HepG2 (cell line): ENCODE results near the gene ELMOD3. TPM values are rescaled to one million over a fixed set of nuclear protein-coding genes. Genes with fewer than 3 reads are reported as not detected.

Experiments used
- ATAC-seq: fragments of 200-7000 bp; cut with Tn5 transposase; 3 replicates; pipeline ENCODE4 v1.9.1; 2020; ENCODE audit warnings: mild to moderate bottlenecking, moderate library complexity
- BruUV-seq: library from RNA; stranded (reverse); fragments of 400-500 nt; replicated peaks from 2 replicates; lab custom pipeline; 2021; lab: Mats Ljungman, UMichigan
- CTCF ChIA-PET: fragments of 300-600 bp; formaldehyde crosslinking; extraction: SDS; loops from one replicate; lab custom pipeline; 2021; ENCODE audit warnings: low total read pairs, inconsistent platforms, low intra/inter-chr PET ratio; lab: Yijun Ruan, JAX
- POLR2A ChIA-PET: fragments of 350-600 bp; sonication (Branson Sonifier 250); formaldehyde crosslinking; loops from one replicate; lab custom pipeline; 2020; ENCODE audit warnings: antibody characterized with exemption, inconsistent platforms; lab: Yijun Ruan, JAX
- DNase-seq: peaks from one replicate; pipeline ENCODE4 v3.0.0-alpha.2; 2015; ENCODE audit warnings: low spot score
- FAIRE-seq: peaks from 3 replicates; lab custom pipeline; 2011; peaks lifted over from hg19 to GRCh38; lab: Jason Lieb, UNC
- H2AFZ ChIP-seq: one replicate; pipeline ENCODE4 v1.6.1; 2011; ENCODE audit warnings: low read length, inconsistent platforms
- H3K27ac ChIP-seq: fragments of 300-600 bp; 3 replicates; pipeline ENCODE4 v1.8.0; 2011; ENCODE audit warnings: mixed run types, mild to moderate bottlenecking, mixed read lengths, low read length, inconsistent platforms; ENCODE audit not compliant: insufficient read depth; ENCODE audit errors: extremely low read length
- H3K27me3 ChIP-seq, 2 experiments: fragments of 200-600 bp in 1 of 2; 2 replicates in 1 of 2; 3 replicates in 1 of 2; pipeline versions ENCODE4 v1.6.0 to v1.8.0; 2011; ENCODE audit warnings: low read length in 2 of 2, mild to moderate bottlenecking in 2 of 2, moderate library complexity in 2 of 2, inconsistent platforms in 1 of 2; ENCODE audit not compliant: insufficient read depth in 2 of 2, control insufficient read depth in 1 of 2
- H3K36me3 ChIP-seq, 2 experiments: fragments of 200-600 bp in 1 of 2; replicated peaks in 1 of 2; 2 replicates in 1 of 2; 3 replicates in 1 of 2; pipeline versions ENCODE4 v1.5.1 to v1.8.0; 2011; ENCODE audit warnings: low read length in 2 of 2, inconsistent platforms in 1 of 2; ENCODE audit not compliant: insufficient read depth in 2 of 2, control insufficient read depth in 1 of 2
- H3K4me1 ChIP-seq: 2 replicates; pipeline ENCODE4 v1.5.1; 2012; ENCODE audit warnings: low read length, inconsistent platforms; ENCODE audit not compliant: insufficient read depth
- H3K4me2 ChIP-seq: 2 replicates; pipeline ENCODE4 v1.6.0; 2011; ENCODE audit warnings: low read depth, low read length, inconsistent platforms
- H3K4me3 ChIP-seq, 3 experiments: fragments of 200-600 bp in 1 of 3; sonication (generic), shearing (Covaris generic) in 1 of 3; replicated peaks in 1 of 3; 2 replicates each; pipeline ENCODE4 v1.5.1; 2011 to 2016; ENCODE audit warnings: low read length in 3 of 3, inconsistent platforms in 2 of 3, low read depth in 2 of 3, mild to moderate bottlenecking in 2 of 3, control low read depth in 1 of 3, mixed read lengths in 1 of 3; ENCODE audit not compliant: insufficient read depth in 1 of 3
- H3K79me2 ChIP-seq: one replicate; pipeline ENCODE4 v1.6.1; 2011; ENCODE audit warnings: low read length, inconsistent platforms; ENCODE audit not compliant: insufficient read depth
- H3K9ac ChIP-seq: 2 replicates; pipeline ENCODE4 v1.6.0; 2011; ENCODE audit warnings: mild to moderate bottlenecking, low read depth, low read length, inconsistent platforms; ENCODE audit not compliant: insufficient read depth
- H3K9me3 ChIP-seq: 2 replicates; pipeline ENCODE4 v1.5.1; 2012; ENCODE audit warnings: mild to moderate bottlenecking, low read length
- H4K20me1 ChIP-seq: 2 replicates; pipeline ENCODE4 v1.6.0; 2011; ENCODE audit warnings: inconsistent platforms, mild to moderate bottlenecking, low read length, moderate library complexity; ENCODE audit not compliant: insufficient read depth
- CHD4 ChIP-seq: fragments of 200-600 bp; sonication (generic); IDR thresholded peaks from 2 replicates; pipeline ENCODE4 v1.7.0; 2017; ENCODE audit warnings: mild to moderate bottlenecking, low read length, borderline replicate concordance
- HNRNPK ChIP-seq: fragments of 200-400 bp; formaldehyde crosslinking; IDR thresholded peaks from 2 replicates; pipeline ENCODE4 v1.6.1; 2018; ENCODE audit warnings: low read length, low read depth, moderate library complexity, mild to moderate bottlenecking; ENCODE audit not compliant: poor library complexity, severe bottlenecking
- HOXA7 ChIP-seq: sonication (generic); formaldehyde crosslinking; IDR thresholded peaks from 2 replicates; pipeline ENCODE4 v1.8.1; 2022; ENCODE audit warnings: mild to moderate bottlenecking, missing genetic modification reagents, moderate library complexity
- PCBP1 ChIP-seq: fragments of 200-400 bp; formaldehyde crosslinking; IDR thresholded peaks from 2 replicates; pipeline ENCODE4 v1.6.1; 2017; ENCODE audit warnings: mild to moderate bottlenecking, low read depth, low read length, borderline replicate concordance
- TMF1 ChIP-seq: sonication (generic); formaldehyde crosslinking; IDR thresholded peaks from 2 replicates; pipeline ENCODE4 v1.8.1; 2022; ENCODE audit warnings: low read depth, missing genetic modification reagents
- YEATS4 ChIP-seq: sonication (generic); formaldehyde crosslinking; IDR thresholded peaks from 2 replicates; pipeline ENCODE4 v1.4.0; 2020; ENCODE audit warnings: missing genetic modification reagents, borderline replicate concordance
- ZNF550 ChIP-seq: sonication (generic); formaldehyde crosslinking; IDR thresholded peaks from 2 replicates; pipeline ENCODE4 v1.4.0; 2020; ENCODE audit warnings: mild to moderate bottlenecking, missing genetic modification reagents, borderline replicate concordance
- ZNF839 ChIP-seq: sonication (generic); formaldehyde crosslinking; IDR thresholded peaks from 2 replicates; pipeline ENCODE4 v1.4.0; 2020; ENCODE audit warnings: missing genetic modification reagents, mild to moderate bottlenecking, borderline replicate concordance
- WGBS: methylation state at CpG from one replicate; pipeline ENCODE4 v1.1.6; 2017; ENCODE audit warnings: low lambda C conversion rate; 5-methylcytosine and 5-hydroxymethylcytosine counted together
- in situ Hi-C: cut with HindIII; loops from 2 replicates; pipeline ENCODE4 v1.10.0; 2017; ENCODE audit warnings: low pct_unique_long_range_greater_than_20kb; ENCODE audit not compliant: extremely low pct_ligation_motif_present
- intact Hi-C: fragments of 100-400 bp; cut with micrococcal nuclease; formaldehyde crosslinking; loops from one replicate; pipeline ENCODE4 v1.10.0; 2022; ENCODE audit not compliant: unreplicated experiment
- polyA plus RNA-seq, 8 experiments: library from polyadenylated mRNA; depleted of rRNA in 3 of 8; stranded (reverse) in 7 of 8; unstranded in 1 of 8; fragments of >200 nt; fragmentation: Illumina TruSeq in 4 of 8; extraction: Trizol in 4 of 8; gene quantifications; 2 replicates each; pipeline versions ENCODE4 v1.2.1 to v1.2.3, GENCODE V29; 2011 to 2016; ENCODE audit warnings: low read depth in 4 of 8, missing spikeins in 1 of 8, mixed read lengths in 1 of 8; ENCODE audit not compliant: insufficient read depth in 1 of 8
- total RNA-seq, 5 experiments: library from RNA; depleted of rRNA; stranded (reverse); fragments of >200 nt; fragmentation: Illumina TruSeq; extraction: Trizol; gene quantifications; 2 replicates each; pipeline ENCODE4 v1.2.3, GENCODE V29; 2016; ENCODE audit warnings: low read depth in 1 of 5
- TF ChIP-seq, protein P1 (sequence below): sonication (generic); formaldehyde crosslinking; IDR thresholded peaks from 2 replicates; pipeline ENCODE4 v1.4.0; 2020; ENCODE audit warnings: missing genetic modification reagents
- TF ChIP-seq, protein P2 (sequence below): sonication (generic); formaldehyde crosslinking; IDR thresholded peaks from 2 replicates; pipeline ENCODE4 v1.4.0; 2020; ENCODE audit warnings: mild to moderate bottlenecking, missing genetic modification reagents
- TF ChIP-seq, protein P3 (sequence below): sonication (generic); formaldehyde crosslinking; IDR thresholded peaks from 2 replicates; pipeline ENCODE4 v1.8.0; 2022; ENCODE audit warnings: missing genetic modification reagents, mild to moderate bottlenecking, moderate library complexity, borderline replicate concordance
- TF ChIP-seq, protein P4 (sequence below), 2 experiments: fragments of 450-650 bp in 1 of 2; sonication (generic) in 1 of 2; formaldehyde crosslinking; IDR thresholded peaks; 2 replicates each; pipeline versions ENCODE4 v1.5.0 to v1.8.0; 2020 to 2022; ENCODE audit warnings: mild to moderate bottlenecking in 1 of 2, missing genetic modification reagents in 1 of 2
- TF ChIP-seq, protein P5 (sequence below): IDR thresholded peaks from 2 replicates; pipeline ENCODE4 v1.6.1; 2012; ENCODE audit warnings: inconsistent platforms

The ELMOD3 gene
- total and polyA plus RNA-seq, 2 of the 13 experiments (the other 11 are each of a cell fraction or from before 2014, with no cell fraction given): 13.3 to 19.5 TPM

DNA sequence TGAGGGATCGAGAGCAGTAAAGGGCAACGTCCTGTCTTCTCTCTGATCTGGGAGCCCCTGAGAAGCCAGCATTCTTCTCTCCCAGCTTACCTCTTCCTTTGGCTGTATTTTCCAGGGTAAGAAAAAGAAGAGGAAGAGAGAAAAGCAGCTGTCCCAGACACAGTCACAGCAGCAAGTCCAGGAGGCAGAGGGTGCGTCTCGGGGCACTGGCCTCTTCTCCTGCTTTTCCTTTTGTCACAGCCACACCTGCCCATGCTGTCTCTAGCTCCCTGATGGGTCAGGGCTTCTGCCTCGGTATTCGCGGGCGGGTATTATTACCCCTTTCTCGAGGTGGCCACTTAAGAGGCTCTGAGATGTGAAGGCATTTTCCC, 47.1 kb upstream of the ELMOD3 start (continued):
- TF ChIP-seq, protein P1, sequence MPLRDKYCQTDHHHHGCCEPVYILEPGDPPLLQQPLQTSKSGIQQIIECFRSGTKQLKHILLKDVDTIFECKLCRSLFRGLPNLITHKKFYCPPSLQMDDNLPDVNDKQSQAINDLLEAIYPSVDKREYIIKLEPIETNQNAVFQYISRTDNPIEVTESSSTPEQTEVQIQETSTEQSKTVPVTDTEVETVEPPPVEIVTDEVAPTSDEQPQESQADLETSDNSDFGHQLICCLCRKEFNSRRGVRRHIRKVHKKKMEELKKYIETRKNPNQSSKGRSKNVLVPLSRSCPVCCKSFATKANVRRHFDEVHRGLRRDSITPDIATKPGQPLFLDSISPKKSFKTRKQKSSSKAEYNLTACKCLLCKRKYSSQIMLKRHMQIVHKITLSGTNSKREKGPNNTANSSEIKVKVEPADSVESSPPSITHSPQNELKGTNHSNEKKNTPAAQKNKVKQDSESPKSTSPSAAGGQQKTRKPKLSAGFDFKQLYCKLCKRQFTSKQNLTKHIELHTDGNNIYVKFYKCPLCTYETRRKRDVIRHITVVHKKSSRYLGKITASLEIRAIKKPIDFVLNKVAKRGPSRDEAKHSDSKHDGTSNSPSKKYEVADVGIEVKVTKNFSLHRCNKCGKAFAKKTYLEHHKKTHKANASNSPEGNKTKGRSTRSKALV (CRISPR knock-in tag): peak; percentile 11; the same call in 1 of the 2 replicates

DNA sequence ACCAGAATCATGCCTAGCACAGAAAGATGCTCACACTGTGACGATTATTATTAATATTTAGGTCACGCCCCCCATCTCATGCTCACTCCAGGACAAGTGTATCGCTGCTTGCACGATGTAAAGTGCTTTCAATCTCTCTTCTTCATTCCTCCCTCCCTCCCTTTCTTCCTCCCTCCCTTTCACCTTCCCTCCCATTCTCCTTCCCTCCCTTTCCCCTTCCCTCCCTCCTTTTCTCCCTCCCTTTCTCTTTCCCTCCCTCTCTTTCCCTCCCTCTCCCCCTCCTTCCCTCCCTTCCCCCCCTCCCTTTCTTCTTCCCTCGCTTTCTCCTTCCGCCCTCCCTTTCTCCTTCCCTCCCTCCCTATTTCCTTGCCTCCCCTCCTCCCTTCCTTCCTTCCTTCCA, 46.4 kb upstream of the ELMOD3 start:
- H3K4me1 ChIP-seq: peaks cover 82% of the 10 kb centered on the region
- in situ Hi-C loops (no loop called here), intact Hi-C loops (loop anchor here (2.0 to 10.0 kb wide), 2 partner anchors 17 to 383 kb away; no protein-coding TSS in a partner anchor)
- H3K27ac ChIP-seq: no peak overlapping the region
- H3K9ac ChIP-seq: 0 out of 2 replicates have a peak overlapping the region, but pooled peaks have one; percentile 76
- POLR2A ChIA-PET: interaction anchor here (1.0 to 3.0 kb wide), 9 partner anchors 11 to 362 kb away, joined by 3 to 33 read pairs (median 23); partner anchors contain the start of genes ELMOD3, MAT2A, RETSAT and RNF181
- no peaks in the 10 kb centered on the region for H3K79me2 ChIP-seq
- CTCF ChIA-PET: no interaction called here
- no peaks in the 10 kb centered on the region for H4K20me1 ChIP-seq
- H3K4me2 ChIP-seq: peak overlapping the region; percentile 96
- no peaks in the 10 kb centered on the region for H3K27me3 ChIP-seq
- H3K4me3 ChIP-seq: peak overlapping the region in 2 of 3 experiments; percentile 37 to 70; a peak in 2 of 6 replicates
- ATAC-seq (no peak), DNase-seq (no peak), FAIRE-seq (no peak)
- H2AFZ ChIP-seq: no peak overlapping the region
- no TSS peak for BruUV-seq
- H3K9me3 ChIP-seq: no peaks in the 10 kb centered on the region
- no peaks in the 10 kb centered on the region for H3K36me3 ChIP-seq
- 83% methylated on average over 6 of the region's 6 CpGs for WGBS
- TF ChIP-seq PCBP1: 0 out of 2 replicates have a peak, but pooled peaks have one; percentile 63
- TF ChIP-seq, protein P2, sequence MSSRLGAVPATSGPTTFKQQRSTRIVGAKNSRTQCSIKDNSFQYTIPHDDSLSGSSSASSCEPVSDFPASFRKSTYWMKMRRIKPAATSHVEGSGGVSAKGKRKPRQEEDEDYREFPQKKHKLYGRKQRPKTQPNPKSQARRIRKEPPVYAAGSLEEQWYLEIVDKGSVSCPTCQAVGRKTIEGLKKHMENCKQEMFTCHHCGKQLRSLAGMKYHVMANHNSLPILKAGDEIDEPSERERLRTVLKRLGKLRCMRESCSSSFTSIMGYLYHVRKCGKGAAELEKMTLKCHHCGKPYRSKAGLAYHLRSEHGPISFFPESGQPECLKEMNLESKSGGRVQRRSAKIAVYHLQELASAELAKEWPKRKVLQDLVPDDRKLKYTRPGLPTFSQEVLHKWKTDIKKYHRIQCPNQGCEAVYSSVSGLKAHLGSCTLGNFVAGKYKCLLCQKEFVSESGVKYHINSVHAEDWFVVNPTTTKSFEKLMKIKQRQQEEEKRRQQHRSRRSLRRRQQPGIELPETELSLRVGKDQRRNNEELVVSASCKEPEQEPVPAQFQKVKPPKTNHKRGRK (CRISPR knock-in tag): 0 out of 2 replicates have a peak, but pooled peaks have one; percentile 42
- no peak for TF ChIP-seq YEATS4
- no peak for TF ChIP-seq CHD4
- TF ChIP-seq HOXA7: no peak
- TF ChIP-seq HNRNPK: peak; percentile 97
- TF ChIP-seq, protein P3, sequence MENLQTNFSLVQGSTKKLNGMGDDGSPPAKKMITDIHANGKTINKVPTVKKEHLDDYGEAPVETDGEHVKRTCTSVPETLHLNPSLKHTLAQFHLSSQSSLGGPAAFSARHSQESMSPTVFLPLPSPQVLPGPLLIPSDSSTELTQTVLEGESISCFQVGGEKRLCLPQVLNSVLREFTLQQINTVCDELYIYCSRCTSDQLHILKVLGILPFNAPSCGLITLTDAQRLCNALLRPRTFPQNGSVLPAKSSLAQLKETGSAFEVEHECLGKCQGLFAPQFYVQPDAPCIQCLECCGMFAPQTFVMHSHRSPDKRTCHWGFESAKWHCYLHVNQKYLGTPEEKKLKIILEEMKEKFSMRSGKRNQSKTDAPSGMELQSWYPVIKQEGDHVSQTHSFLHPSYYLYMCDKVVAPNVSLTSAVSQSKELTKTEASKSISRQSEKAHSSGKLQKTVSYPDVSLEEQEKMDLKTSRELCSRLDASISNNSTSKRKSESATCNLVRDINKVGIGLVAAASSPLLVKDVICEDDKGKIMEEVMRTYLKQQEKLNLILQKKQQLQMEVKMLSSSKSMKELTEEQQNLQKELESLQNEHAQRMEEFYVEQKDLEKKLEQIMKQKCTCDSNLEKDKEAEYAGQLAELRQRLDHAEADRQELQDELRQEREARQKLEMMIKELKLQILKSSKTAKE (CRISPR knock-in tag): no peak
- no peak for TF ChIP-seq ZNF839 (CRISPR knock-in tag)
- TF ChIP-seq, protein P4, sequence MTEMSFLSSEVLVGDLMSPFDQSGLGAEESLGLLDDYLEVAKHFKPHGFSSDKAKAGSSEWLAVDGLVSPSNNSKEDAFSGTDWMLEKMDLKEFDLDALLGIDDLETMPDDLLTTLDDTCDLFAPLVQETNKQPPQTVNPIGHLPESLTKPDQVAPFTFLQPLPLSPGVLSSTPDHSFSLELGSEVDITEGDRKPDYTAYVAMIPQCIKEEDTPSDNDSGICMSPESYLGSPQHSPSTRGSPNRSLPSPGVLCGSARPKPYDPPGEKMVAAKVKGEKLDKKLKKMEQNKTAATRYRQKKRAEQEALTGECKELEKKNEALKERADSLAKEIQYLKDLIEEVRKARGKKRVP (CRISPR knock-in tag; IDR thresholded peaks at IDR 0.05): no peak
- TF ChIP-seq ZNF550: no peak
- TF ChIP-seq TMF1 (CRISPR knock-in tag): no peak
- TF ChIP-seq, protein P5, sequence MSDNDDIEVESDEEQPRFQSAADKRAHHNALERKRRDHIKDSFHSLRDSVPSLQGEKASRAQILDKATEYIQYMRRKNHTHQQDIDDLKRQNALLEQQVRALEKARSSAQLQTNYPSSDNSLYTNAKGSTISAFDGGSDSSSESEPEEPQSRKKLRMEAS: 0 out of 2 replicates have a peak, but pooled peaks have one; percentile 9
